Measurements from ENCODE around the gene CETN1. TPM values are rescaled to one million over a fixed set of nuclear protein-coding genes. Genes with fewer than 3 reads are reported as not detected.
A peak's percentile ranks its signal among the peaks of the same experiment; 100 is the strongest.

The CETN1 gene
- total RNA-seq, 1 donor from 2014 or later: not detected

GRCh38 chr18:574149-574860 is 5.9 kb upstream of the CETN1 start:
- DNase-seq: no peak
- no peak for ATAC-seq (ENCODE audit: poor library complexity)
- intact Hi-C loops (cut with DNase I): no loop called here

GRCh38 chr18:574865-575645 is 5.1 kb upstream of the CETN1 start:
- no peak for ATAC-seq (ENCODE audit: poor library complexity)
- intact Hi-C loops (cut with DNase I): no loop called here
- no peak for DNase-seq

- DNase-seq (no peak), ATAC-seq (ENCODE audit: poor library complexity) (no peak)
- intact Hi-C loops (cut with DNase I): no loop called here
Observed at GRCh38 chr18:576924-577323, 3.3 kb upstream of the CETN1 start.

- ATAC-seq (ENCODE audit: poor library complexity) (no peak), DNase-seq (no peak)
- intact Hi-C loops (cut with DNase I): no loop called here
Observed at GRCh38 chr18:577643-578375, 2.4 kb upstream of the CETN1 start.

- DNase-seq (no peak), ATAC-seq (ENCODE audit: poor library complexity) (no peak)
- intact Hi-C loops (cut with DNase I): no loop called here
Observed at GRCh38 chr18:579238-579637, 942 bp upstream of the CETN1 start.

GRCh38 chr18:581096-581495 is 916 bp downstream of the CETN1 start:
- intact Hi-C loops (cut with DNase I): no loop called here

GRCh38 chr18:582465-582864 is 2.3 kb downstream of the CETN1 start:
- DNase-seq (no peak), ATAC-seq (ENCODE audit: poor library complexity) (no peak)
- intact Hi-C loops (cut with DNase I): no loop called here

More at GRCh38 chr18:581096-581495, 916 bp downstream of the CETN1 start:
- ATAC-seq (ENCODE audit: poor library complexity) (no peak), DNase-seq (no peak)

GRCh38 chr18:595068-595467 is 14.9 kb downstream of the CETN1 start:
- ATAC-seq (ENCODE audit: poor library complexity) (no peak), DNase-seq (no peak)
- intact Hi-C loops (cut with DNase I): no loop called here

- DNase-seq: no peak
- intact Hi-C loops (cut with DNase I): no loop called here
- no peak for ATAC-seq (ENCODE audit: poor library complexity)
Observed at GRCh38 chr18:595571-595970, 15.4 kb downstream of the CETN1 start.

GRCh38 chr18:596288-596881 is 16.2 kb downstream of the CETN1 start:
- intact Hi-C loops (cut with DNase I): no loop called here
- no peak for DNase-seq
- peak; percentile 61 for ATAC-seq (ENCODE audit: poor library complexity)

GRCh38 chr18:598124-598589 is 18.0 kb downstream of the CETN1 start:
- DNase-seq (no peak), ATAC-seq (ENCODE audit: poor library complexity) (no peak)
- intact Hi-C loops (cut with DNase I): no loop called here

- DNase-seq (no peak), ATAC-seq (ENCODE audit: poor library complexity) (no peak)
- intact Hi-C loops (cut with DNase I): no loop called here
Observed at GRCh38 chr18:600107-600506, 19.9 kb downstream of the CETN1 start.

GRCh38 chr18:604771-605170 is 24.6 kb downstream of the CETN1 start:
- intact Hi-C loops (cut with DNase I): no loop called here
- DNase-seq: no peak
- no peak for ATAC-seq (ENCODE audit: poor library complexity)

- DNase-seq (no peak), ATAC-seq (ENCODE audit: poor library complexity) (peak; percentile 29)
- intact Hi-C loops (cut with DNase I): no loop called here
Observed at GRCh38 chr18:607930-608329, 27.8 kb downstream of the CETN1 start.

- peak; percentile 67 for ATAC-seq (ENCODE audit: poor library complexity)
- DNase-seq: no peak
- intact Hi-C loops (cut with DNase I): loop anchor here (5.0 kb wide), 1 partner anchor 58 kb away; no protein-coding TSS in a partner anchor
Observed at GRCh38 chr18:610214-610928, 30.2 kb downstream of the CETN1 start.

- no peak for DNase-seq
- intact Hi-C loops (cut with DNase I): loop anchor here (5.0 kb wide), 1 partner anchor 60 kb away; no protein-coding TSS in a partner anchor
- no peak for ATAC-seq (ENCODE audit: poor library complexity)
Observed at GRCh38 chr18:612156-612555, 32.0 kb downstream of the CETN1 start.

GRCh38 chr18:614193-614592 is 34.0 kb downstream of the CETN1 start:
- DNase-seq: no peak
- intact Hi-C loops (cut with DNase I): loop anchor here (5.0 kb wide), 1 partner anchor 62 kb away; no protein-coding TSS in a partner anchor
- ATAC-seq (ENCODE audit: poor library complexity): no peak

- ATAC-seq (ENCODE audit: poor library complexity): peak; percentile 47
- intact Hi-C loops (cut with DNase I): loop anchor here (5.0 kb wide), 1 partner anchor 328 kb away; no protein-coding TSS in a partner anchor
- no peak for DNase-seq
Observed at GRCh38 chr18:615092-615521, 34.9 kb downstream of the CETN1 start.

Measured in Right ventricle myocardium superior (tissue), 1 donor.